OCI-LY1 (cell line): ENCODE data around the gene SPDYE2.
"Not testable (repeated sequence)": the region's sequence is repeated elsewhere in the genome, so short reads cannot be mapped to it uniquely, and the experiment has no call there.

ENCODE experiments used
- EZH2 ChIP-seq: fragments of 200-600 bp; sonication (generic), shearing (Covaris generic); IDR thresholded peaks from 2 replicates; pipeline ENCODE4 v1.8.0; 2017; ENCODE audit warnings: borderline replicate concordance, mixed run types, mild to moderate bottlenecking, antibody characterized with exemption, low read length, moderate library complexity, mixed read lengths
- TF ChIP-seq, protein P1 (sequence below): fragments of 200-600 bp; sonication (generic), shearing (Covaris generic); IDR thresholded peaks from 2 replicates; pipeline ENCODE4 v1.5.1; 2017; ENCODE audit warnings: mild to moderate bottlenecking, antibody characterized with exemption, low read length, moderate library complexity, mixed read lengths

DNA sequence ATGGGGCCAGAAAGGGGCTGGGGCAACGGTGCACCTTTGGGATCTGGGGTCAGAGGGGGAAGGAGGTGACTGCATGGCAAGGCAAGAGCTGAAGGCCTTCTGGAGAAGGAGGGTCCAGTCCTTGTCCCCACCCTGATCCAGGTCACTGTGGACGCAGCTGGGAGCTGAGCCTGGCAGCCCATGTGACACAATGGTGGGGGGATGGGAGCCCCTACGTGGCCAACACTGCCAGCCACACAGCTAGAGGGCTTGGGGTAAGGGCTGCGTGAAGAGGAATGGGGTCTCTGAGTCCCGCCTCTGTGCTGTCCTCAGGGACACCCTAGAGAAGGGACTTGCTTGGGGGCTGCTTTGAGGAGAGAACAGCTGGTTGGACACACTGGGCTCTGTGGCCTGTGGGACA lies 30.7 kb downstream of the SPDYE2 start:
- TF ChIP-seq, protein P1, sequence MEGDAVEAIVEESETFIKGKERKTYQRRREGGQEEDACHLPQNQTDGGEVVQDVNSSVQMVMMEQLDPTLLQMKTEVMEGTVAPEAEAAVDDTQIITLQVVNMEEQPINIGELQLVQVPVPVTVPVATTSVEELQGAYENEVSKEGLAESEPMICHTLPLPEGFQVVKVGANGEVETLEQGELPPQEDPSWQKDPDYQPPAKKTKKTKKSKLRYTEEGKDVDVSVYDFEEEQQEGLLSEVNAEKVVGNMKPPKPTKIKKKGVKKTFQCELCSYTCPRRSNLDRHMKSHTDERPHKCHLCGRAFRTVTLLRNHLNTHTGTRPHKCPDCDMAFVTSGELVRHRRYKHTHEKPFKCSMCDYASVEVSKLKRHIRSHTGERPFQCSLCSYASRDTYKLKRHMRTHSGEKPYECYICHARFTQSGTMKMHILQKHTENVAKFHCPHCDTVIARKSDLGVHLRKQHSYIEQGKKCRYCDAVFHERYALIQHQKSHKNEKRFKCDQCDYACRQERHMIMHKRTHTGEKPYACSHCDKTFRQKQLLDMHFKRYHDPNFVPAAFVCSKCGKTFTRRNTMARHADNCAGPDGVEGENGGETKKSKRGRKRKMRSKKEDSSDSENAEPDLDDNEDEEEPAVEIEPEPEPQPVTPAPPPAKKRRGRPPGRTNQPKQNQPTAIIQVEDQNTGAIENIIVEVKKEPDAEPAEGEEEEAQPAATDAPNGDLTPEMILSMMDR, result not testable (repeated sequence)
- not testable (repeated sequence) for TF ChIP-seq EZH2
